ENCODE data around the gene TCEA2.

DNA sequence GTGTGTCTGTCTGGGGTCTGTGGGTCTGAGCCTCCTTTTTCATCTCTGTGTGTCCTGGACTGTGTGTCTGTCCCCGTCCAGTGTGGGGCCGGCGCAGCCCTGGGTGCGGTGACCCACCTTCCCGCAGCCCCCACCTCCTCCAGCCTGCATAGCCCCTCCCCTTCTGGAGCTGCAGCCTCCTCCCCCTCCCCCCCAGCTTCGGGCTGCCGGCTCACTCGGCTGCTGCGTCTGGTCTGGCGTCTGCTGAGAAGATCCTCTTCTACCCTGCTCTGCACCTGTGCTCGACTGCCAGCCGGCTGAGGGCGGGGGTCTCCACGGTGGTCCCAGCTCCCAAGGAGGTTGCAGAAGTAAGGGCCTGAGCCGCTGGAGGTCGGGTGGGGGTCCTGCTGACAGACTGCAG lies 28.8 kb downstream of the TCEA2 start:
- TF ChIP-seq CTCF (IDR thresholded peaks at IDR 0.05) (no peak), POLR2A (IDR thresholded peaks at IDR 0.05) (no peak)
